ENCODE measurements around the gene TRABD2B.

DNA sequence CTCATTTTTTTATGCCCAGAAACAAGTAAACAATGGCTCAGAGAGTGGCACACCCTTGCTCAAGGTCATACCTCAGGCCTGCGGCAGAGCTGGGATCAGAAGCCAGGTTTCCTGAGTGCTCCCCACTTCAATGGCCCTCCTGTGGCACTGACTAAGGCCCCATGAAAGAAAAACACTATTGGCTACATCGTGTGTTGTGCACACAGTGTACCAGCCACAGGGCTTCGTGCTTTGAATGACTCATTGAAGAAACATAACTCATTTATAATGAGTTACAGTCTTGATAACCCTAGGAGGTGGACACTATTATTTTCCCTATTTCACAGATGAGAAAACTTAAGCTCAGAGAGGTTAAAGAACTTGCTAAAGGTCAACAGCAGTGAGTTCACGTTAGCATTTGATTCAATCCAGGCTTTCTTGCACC is 91.2 kb downstream of the TRABD2B start:
- no peak for TF ChIP-seq POLR2AphosphoS5 (IDR thresholded peaks at IDR 0.05; ENCODE audit: low read depth, low read length)
- no peak for TF ChIP-seq POLR2A (IDR thresholded peaks at IDR 0.05; ENCODE audit: borderline replicate concordance, extremely low read depth, insufficient read depth, insufficient read length)
- TF ChIP-seq, protein P1, sequence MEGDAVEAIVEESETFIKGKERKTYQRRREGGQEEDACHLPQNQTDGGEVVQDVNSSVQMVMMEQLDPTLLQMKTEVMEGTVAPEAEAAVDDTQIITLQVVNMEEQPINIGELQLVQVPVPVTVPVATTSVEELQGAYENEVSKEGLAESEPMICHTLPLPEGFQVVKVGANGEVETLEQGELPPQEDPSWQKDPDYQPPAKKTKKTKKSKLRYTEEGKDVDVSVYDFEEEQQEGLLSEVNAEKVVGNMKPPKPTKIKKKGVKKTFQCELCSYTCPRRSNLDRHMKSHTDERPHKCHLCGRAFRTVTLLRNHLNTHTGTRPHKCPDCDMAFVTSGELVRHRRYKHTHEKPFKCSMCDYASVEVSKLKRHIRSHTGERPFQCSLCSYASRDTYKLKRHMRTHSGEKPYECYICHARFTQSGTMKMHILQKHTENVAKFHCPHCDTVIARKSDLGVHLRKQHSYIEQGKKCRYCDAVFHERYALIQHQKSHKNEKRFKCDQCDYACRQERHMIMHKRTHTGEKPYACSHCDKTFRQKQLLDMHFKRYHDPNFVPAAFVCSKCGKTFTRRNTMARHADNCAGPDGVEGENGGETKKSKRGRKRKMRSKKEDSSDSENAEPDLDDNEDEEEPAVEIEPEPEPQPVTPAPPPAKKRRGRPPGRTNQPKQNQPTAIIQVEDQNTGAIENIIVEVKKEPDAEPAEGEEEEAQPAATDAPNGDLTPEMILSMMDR (IDR thresholded peaks at IDR 0.05 in 2 of 3, conservative IDR thresholded peaks at IDR 0.05 in 1 of 3; ENCODE audit: borderline replicate concordance in 1 of 3, insufficient read depth in 1 of 3, low read depth in 2 of 3, low read length in 2 of 3): no peak
- TF ChIP-seq SP1 (IDR thresholded peaks at IDR 0.05; ENCODE audit: low read depth): no peak

Data from HCT116 (cell line).